ENCODE measurements around the gene MRPL20.
"Not testable (repeated sequence)": the region's sequence is repeated elsewhere in the genome, so short reads cannot be mapped to it uniquely, and the experiment has no call there.

Gene MRPL20

GRCh38 chr1:1437033-1437903 lies 30.2 kb upstream of the MRPL20 start:
- DNase-seq (ENCODE audit: low spot score) = no peak

GRCh38 chr1:1436630-1437032 lies 29.5 kb upstream of the MRPL20 start:
- DNase-seq (ENCODE audit: low spot score) = no peak

GRCh38 chr1:1435911-1436629 lies 29.0 kb upstream of the MRPL20 start:
- no peak for DNase-seq (ENCODE audit: low spot score)

GRCh38 chr1:1435106-1435903 lies 28.2 kb upstream of the MRPL20 start, which contains the start of gene VWA1:
VWA1 (plus strand) TSS chr1:1435690; CDS start chr1:1435749, 59 bp downstream.
- DNase-seq (ENCODE audit: low spot score) = peak; percentile 45

- DNase-seq (ENCODE audit: low spot score) = no peak
Observed at GRCh38 chr1:1434824-1435105, 27.7 kb upstream of the MRPL20 start.

GRCh38 chr1:1434131-1434823 lies 27.2 kb upstream of the MRPL20 start:
- DNase-seq (ENCODE audit: low spot score) = no peak

- no peak for DNase-seq (ENCODE audit: low spot score)
Observed at GRCh38 chr1:1433804-1434130, 26.7 kb upstream of the MRPL20 start.

- no peak for DNase-seq (ENCODE audit: low spot score)
Observed at GRCh38 chr1:1432951-1433803, 26.1 kb upstream of the MRPL20 start.

GRCh38 chr1:1432274-1432950 lies 25.3 kb upstream of the MRPL20 start:
- no peak for DNase-seq (ENCODE audit: low spot score)

GRCh38 chr1:1431845-1432273 lies 24.8 kb upstream of the MRPL20 start:
- no peak for DNase-seq (ENCODE audit: low spot score)

GRCh38 chr1:1430992-1431844 lies 24.1 kb upstream of the MRPL20 start:
- DNase-seq (ENCODE audit: low spot score) = no peak

GRCh38 chr1:1430114-1430982 lies 23.3 kb upstream of the MRPL20 start:
- no peak for DNase-seq (ENCODE audit: low spot score)

- no peak for DNase-seq (ENCODE audit: low spot score)
Observed at GRCh38 chr1:1429671-1430073, 22.6 kb upstream of the MRPL20 start.

GRCh38 chr1:1428967-1429366 lies 21.9 kb upstream of the MRPL20 start:
- DNase-seq (ENCODE audit: low spot score) = not testable (repeated sequence)

GRCh38 chr1:1428174-1428573 lies 21.1 kb upstream of the MRPL20 start:
- DNase-seq (ENCODE audit: low spot score) = no peak

GRCh38 chr1:1427820-1428148 lies 20.7 kb upstream of the MRPL20 start:
- no peak for DNase-seq (ENCODE audit: low spot score)

- no peak for DNase-seq (ENCODE audit: low spot score)
Observed at GRCh38 chr1:1427106-1427819, 20.2 kb upstream of the MRPL20 start.

- DNase-seq (ENCODE audit: low spot score) = no peak
Observed at GRCh38 chr1:1426496-1427105, 19.5 kb upstream of the MRPL20 start.
